ENCODE data around the gene ABLIM3. TPM values are rescaled to one million over a fixed set of nuclear protein-coding genes. Genes with fewer than 3 reads are reported as not detected.

Gene ABLIM3
- total and polyA plus RNA-seq, 2 of the 8 experiments (the other 6 are each of a cell fraction or from before 2014, with no cell fraction given), result 0.36 to 0.56 TPM

DNA sequence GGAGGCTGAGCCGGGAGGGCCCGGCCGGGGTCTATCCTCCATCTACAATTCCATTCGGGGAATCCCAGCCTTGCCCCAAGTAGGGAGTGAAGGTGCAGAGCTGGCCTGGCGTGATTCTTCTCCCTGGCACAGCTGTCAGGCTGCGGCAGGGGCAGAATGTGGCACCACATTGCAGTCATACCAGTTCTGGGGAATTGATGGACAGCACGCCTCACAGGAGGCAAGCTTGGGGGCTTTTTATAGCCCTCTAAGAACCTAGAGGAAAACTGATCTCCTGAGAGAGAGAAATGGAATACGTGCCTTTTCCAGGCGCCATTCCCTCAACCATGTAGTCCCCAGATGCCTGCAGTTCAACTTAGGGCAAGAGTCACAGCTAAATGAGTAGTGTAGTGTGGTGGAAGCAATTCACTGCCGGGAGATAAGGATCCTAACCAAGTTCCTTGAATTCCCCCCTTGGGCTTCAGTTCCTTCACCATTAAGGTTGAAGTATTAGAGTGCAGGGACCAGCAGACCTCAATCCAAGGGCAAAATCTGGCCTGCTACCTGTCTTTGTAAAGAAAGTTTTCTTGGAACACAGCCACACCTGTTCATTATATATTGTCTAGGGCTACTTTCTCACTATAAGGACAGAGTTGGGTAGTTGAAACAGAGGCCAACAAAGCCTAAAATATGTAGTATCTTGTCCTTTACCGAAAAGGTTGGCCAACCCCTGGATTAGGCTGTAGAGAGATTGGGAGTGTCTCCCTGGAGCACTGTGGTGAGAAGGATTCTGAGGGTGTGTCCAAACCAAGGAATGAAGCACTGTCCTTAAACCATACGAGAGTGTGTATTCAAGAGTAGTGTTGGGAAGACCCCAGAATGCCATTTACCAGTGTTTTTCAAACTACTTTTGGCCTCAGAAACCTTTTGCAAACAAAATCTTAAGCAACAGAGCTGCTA, 141.0 kb downstream of the ABLIM3 start:
- FAIRE-seq, result no peak
- no peak overlapping the region for H3K27ac ChIP-seq (ENCODE audit: low read depth, low read length)
- CTCF ChIA-PET (ENCODE audit: partially characterized antibody), result interaction anchor here (0.7 to 1.8 kb wide), 5 partner anchors 10 to 35 kb away, joined by 3 to 5 read pairs (median 3); no protein-coding TSS in a partner anchor

More for the DNA sequence above, 141.0 kb downstream of the ABLIM3 start:
- Histone ChIP-seq H3K4me3 (ENCODE audit: extremely low read depth in 1 of 4, insufficient read depth in 2 of 4, low read depth in 3 of 4, low read length in 4 of 4) (no peak overlapping the region), H4K8ac (ENCODE audit: extremely low read depth, insufficient read depth, low read length) (no peak overlapping the region), H2BK120ac (replicated peaks; ENCODE audit: low read depth, low read length) (no peak overlapping the region), H3K4me1 (replicated peaks in 1 of 4; ENCODE audit: control insufficient read depth in 3 of 4, insufficient read depth in 4 of 4, low read length in 3 of 4) (no peaks in the 10 kb centered on the region), H2BK5ac (ENCODE audit: low read depth, low read length) (no peak overlapping the region), H3K23me2 (ENCODE audit: low read depth, low read length) (no peaks in the 10 kb centered on the region), H3K4ac (replicated peaks; ENCODE audit: insufficient read length, low read depth, low read length) (no peak overlapping the region), H4K20me1 (replicated peaks in 1 of 2; ENCODE audit: control insufficient read depth in 1 of 2, insufficient read depth in 2 of 2, low read length in 2 of 2) (no peaks in the 10 kb centered on the region), H3K9ac (replicated peaks in 1 of 4; ENCODE audit: extremely low read depth in 1 of 4, low read depth in 3 of 4, low read length in 3 of 4) (no peak overlapping the region), H3K18ac (ENCODE audit: extremely low read depth, low read length) (no peak overlapping the region), H3K4me2 (ENCODE audit: insufficient read depth in 1 of 2, low read depth in 2 of 2, low read length in 2 of 2) (no peak overlapping the region; a peak in 1 of 4 replicates), H3K14ac (ENCODE audit: insufficient read length) (no peak overlapping the region), H3K36me3 (ENCODE audit: control insufficient read depth in 2 of 4, insufficient read depth in 4 of 4, low read length in 3 of 4) (no peaks in the 10 kb centered on the region; a peak in 1 of 8 replicates), H4K5ac (ENCODE audit: insufficient read length, low read depth, low read length) (no peak overlapping the region), H3K79me2 (ENCODE audit: control insufficient read depth in 1 of 2, insufficient read depth in 2 of 2, low read length in 2 of 2) (no peaks in the 10 kb centered on the region), H3K9me3 (ENCODE audit: insufficient read depth in 2 of 2, low read depth in 1 of 2, low read length in 1 of 2) (no peaks in the 10 kb centered on the region), H3K27me3 (replicated peaks in 1 of 4; ENCODE audit: control insufficient read depth in 3 of 4, extremely low read depth in 1 of 4, insufficient read depth in 3 of 4, low read length in 3 of 4) (no peaks in the 10 kb centered on the region; a peak in 1 of 7 replicates), H4K91ac (replicated peaks; ENCODE audit: insufficient read length, low read length) (no peak overlapping the region), H3K56ac (replicated peaks; ENCODE audit: insufficient read length, low read depth, low read length) (no peak overlapping the region), H2BK15ac (ENCODE audit: low read length) (no peak overlapping the region), H2AK5ac (ENCODE audit: low read depth, low read length) (no peak overlapping the region), H2BK20ac (ENCODE audit: low read length) (no peak overlapping the region), H3K79me1 (ENCODE audit: low read depth, low read length) (no peaks in the 10 kb centered on the region), H3K23ac (ENCODE audit: insufficient read length) (no peak overlapping the region), H2AFZ (ENCODE audit: low read length) (no peak overlapping the region), H2BK12ac (ENCODE audit: low read depth, low read length) (no peak overlapping the region)
- WGBS, 2 experiments (ENCODE audit: extremely low coverage in 1 of 2, insufficient coverage in 1 of 2, insufficient read length in 1 of 2, insufficient replicate concordance in 2 of 2, low coverage in 1 of 2, low lambda C conversion rate in 2 of 2, missing lambda C conversion rate in 1 of 2), result 81% methylated on average over 12 of the region's 12 CpGs; no CpG with 5 or more reads in 1 of the 2 experiments
- no peak for TF ChIP-seq POLR2A (IDR thresholded peaks at IDR 0.05; ENCODE audit: control extremely low read depth in 1 of 2, low read depth in 2 of 2, low read length in 2 of 2)
- no peak for TF ChIP-seq CTBP2 (IDR thresholded peaks at IDR 0.05; ENCODE audit: borderline replicate concordance, insufficient read depth, insufficient read length, low read length)
- POLR2A ChIA-PET (ENCODE audit: partially characterized antibody), result no interaction called here
- no peak for DNase-seq (ENCODE audit: low read depth in 1 of 2, low spot score in 2 of 2)
